Measurements from ENCODE around the gene CTNNBL1.

DNA sequence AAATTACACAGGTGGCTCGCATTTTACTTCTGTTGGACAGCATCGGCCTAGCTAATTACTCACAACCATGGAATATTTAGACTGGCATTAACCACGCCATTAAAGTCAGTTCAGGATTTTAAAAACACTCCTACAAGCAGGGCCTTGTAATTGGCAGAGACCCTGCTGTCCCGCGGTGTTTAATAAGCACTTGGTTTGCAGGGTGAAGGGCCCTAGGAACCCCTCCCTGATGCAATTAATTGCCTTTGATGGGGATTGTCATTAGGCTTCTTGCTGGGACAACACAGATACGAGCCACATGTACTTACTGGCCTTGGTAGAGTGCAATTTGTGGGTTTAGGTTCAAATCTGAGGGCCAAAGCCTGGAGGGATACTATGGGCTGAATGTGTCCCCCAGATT is 201.3 kb downstream of the CTNNBL1 start:
- TF ChIP-seq, protein P1, sequence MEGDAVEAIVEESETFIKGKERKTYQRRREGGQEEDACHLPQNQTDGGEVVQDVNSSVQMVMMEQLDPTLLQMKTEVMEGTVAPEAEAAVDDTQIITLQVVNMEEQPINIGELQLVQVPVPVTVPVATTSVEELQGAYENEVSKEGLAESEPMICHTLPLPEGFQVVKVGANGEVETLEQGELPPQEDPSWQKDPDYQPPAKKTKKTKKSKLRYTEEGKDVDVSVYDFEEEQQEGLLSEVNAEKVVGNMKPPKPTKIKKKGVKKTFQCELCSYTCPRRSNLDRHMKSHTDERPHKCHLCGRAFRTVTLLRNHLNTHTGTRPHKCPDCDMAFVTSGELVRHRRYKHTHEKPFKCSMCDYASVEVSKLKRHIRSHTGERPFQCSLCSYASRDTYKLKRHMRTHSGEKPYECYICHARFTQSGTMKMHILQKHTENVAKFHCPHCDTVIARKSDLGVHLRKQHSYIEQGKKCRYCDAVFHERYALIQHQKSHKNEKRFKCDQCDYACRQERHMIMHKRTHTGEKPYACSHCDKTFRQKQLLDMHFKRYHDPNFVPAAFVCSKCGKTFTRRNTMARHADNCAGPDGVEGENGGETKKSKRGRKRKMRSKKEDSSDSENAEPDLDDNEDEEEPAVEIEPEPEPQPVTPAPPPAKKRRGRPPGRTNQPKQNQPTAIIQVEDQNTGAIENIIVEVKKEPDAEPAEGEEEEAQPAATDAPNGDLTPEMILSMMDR (IDR thresholded peaks at IDR 0.05) = no peak
- TF ChIP-seq JUND (IDR thresholded peaks at IDR 0.05) = no peak
- TF ChIP-seq, protein P2, sequence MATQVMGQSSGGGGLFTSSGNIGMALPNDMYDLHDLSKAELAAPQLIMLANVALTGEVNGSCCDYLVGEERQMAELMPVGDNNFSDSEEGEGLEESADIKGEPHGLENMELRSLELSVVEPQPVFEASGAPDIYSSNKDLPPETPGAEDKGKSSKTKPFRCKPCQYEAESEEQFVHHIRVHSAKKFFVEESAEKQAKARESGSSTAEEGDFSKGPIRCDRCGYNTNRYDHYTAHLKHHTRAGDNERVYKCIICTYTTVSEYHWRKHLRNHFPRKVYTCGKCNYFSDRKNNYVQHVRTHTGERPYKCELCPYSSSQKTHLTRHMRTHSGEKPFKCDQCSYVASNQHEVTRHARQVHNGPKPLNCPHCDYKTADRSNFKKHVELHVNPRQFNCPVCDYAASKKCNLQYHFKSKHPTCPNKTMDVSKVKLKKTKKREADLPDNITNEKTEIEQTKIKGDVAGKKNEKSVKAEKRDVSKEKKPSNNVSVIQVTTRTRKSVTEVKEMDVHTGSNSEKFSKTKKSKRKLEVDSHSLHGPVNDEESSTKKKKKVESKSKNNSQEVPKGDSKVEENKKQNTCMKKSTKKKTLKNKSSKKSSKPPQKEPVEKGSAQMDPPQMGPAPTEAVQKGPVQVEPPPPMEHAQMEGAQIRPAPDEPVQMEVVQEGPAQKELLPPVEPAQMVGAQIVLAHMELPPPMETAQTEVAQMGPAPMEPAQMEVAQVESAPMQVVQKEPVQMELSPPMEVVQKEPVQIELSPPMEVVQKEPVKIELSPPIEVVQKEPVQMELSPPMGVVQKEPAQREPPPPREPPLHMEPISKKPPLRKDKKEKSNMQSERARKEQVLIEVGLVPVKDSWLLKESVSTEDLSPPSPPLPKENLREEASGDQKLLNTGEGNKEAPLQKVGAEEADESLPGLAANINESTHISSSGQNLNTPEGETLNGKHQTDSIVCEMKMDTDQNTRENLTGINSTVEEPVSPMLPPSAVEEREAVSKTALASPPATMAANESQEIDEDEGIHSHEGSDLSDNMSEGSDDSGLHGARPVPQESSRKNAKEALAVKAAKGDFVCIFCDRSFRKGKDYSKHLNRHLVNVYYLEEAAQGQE (IDR thresholded peaks at IDR 0.05; ENCODE audit: low read depth, low read length) = no peak
- TF ChIP-seq GABPA (IDR thresholded peaks at IDR 0.05; ENCODE audit: low read depth) = no peak
- no peak for TF ChIP-seq POLR2AphosphoS5 (IDR thresholded peaks at IDR 0.05; ENCODE audit: low read depth, low read length)
- TF ChIP-seq, protein P3, sequence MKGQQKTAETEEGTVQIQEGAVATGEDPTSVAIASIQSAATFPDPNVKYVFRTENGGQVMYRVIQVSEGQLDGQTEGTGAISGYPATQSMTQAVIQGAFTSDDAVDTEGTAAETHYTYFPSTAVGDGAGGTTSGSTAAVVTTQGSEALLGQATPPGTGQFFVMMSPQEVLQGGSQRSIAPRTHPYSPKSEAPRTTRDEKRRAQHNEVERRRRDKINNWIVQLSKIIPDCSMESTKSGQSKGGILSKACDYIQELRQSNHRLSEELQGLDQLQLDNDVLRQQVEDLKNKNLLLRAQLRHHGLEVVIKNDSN (IDR thresholded peaks at IDR 0.05; ENCODE audit: borderline replicate concordance, low read depth) = no peak
- no peak for TF ChIP-seq SIN3A (IDR thresholded peaks at IDR 0.05; ENCODE audit: borderline replicate concordance, low read depth, low read length)
- no peak for TF ChIP-seq TEAD4 (IDR thresholded peaks at IDR 0.05; ENCODE audit: borderline replicate concordance, insufficient read depth)

Measured in SK-N-SH (cell line).